Stimulated activated CD8-positive, alpha-beta memory T cell treated with anti-CD3 and anti-CD28 coated beads, Interleukin-15, amount 100 ng/mL, for 4 hours (primary cell): Measurements from ENCODE around the gene RAB29.
A peak's percentile ranks its signal among the peaks of the same experiment; 100 is the strongest.

Experiments
- DNase-seq, 2 donors: peaks; one replicate each; pipeline ENCODE4 v3.0.0-alpha.2; 2020; ENCODE audit warnings: low read depth in 2 of 2

Gene RAB29

GRCh38 chr1:205794011-205794730, 18.9 kb upstream of the RAB29 start:
- DNase-seq = no peak

GRCh38 chr1:205792961-205793673, 17.8 kb upstream of the RAB29 start:
- DNase-seq = no peak

GRCh38 chr1:205792481-205792881, 17.2 kb upstream of the RAB29 start:
- DNase-seq = no peak

- peak; percentile 12 to 37 for DNase-seq
Observed at GRCh38 chr1:205791568-205792180, 16.4 kb upstream of the RAB29 start.

- DNase-seq = no peak
Observed at GRCh38 chr1:205787287-205787916, 12.1 kb upstream of the RAB29 start.

GRCh38 chr1:205786601-205787000, 11.3 kb upstream of the RAB29 start:
- no peak for DNase-seq

GRCh38 chr1:205785446-205785845, 10.2 kb upstream of the RAB29 start:
- no peak for DNase-seq

- DNase-seq = no peak
Observed at GRCh38 chr1:205783904-205784303, 8.6 kb upstream of the RAB29 start.

- no peak for DNase-seq
Observed at GRCh38 chr1:205783433-205783795, 8.1 kb upstream of the RAB29 start.

- DNase-seq = no peak
Observed at GRCh38 chr1:205782627-205783432, 7.5 kb upstream of the RAB29 start.

GRCh38 chr1:205780335-205780734, 5.1 kb upstream of the RAB29 start:
- DNase-seq = no peak

- no peak for DNase-seq
Observed at GRCh38 chr1:205777994-205778393, 2.7 kb upstream of the RAB29 start.

- DNase-seq = no peak
Observed at GRCh38 chr1:205775717-205776056, 405 bp upstream of the RAB29 start.

GRCh38 chr1:205774198-205775014, 876 bp downstream of the RAB29 start:
- peak; percentile 14 to 16 for DNase-seq

GRCh38 chr1:205772607-205773032, 2.7 kb downstream of the RAB29 start:
- no peak for DNase-seq

- DNase-seq = no peak
Observed at GRCh38 chr1:205770618-205771017, 4.7 kb downstream of the RAB29 start.

GRCh38 chr1:205769641-205770365, 5.5 kb downstream of the RAB29 start:
- no peak for DNase-seq

GRCh38 chr1:205767248-205767647, 8.0 kb downstream of the RAB29 start:
- no peak for DNase-seq

GRCh38 chr1:205766570-205766969, 8.7 kb downstream of the RAB29 start:
- DNase-seq = no peak

- no peak for DNase-seq
Observed at GRCh38 chr1:205766038-205766437, 9.2 kb downstream of the RAB29 start.
